NOMO-1 treated with DMSO at 0.1 percent for 48 hours (cell line): ENCODE measurements around the gene CASP4.

Experiments
- DNase-seq: peaks from one replicate; lab custom pipeline; 2025; ENCODE audit not compliant: unreplicated experiment; lab: John Stamatoyannopoulos, UW

The CASP4 gene

DNA sequence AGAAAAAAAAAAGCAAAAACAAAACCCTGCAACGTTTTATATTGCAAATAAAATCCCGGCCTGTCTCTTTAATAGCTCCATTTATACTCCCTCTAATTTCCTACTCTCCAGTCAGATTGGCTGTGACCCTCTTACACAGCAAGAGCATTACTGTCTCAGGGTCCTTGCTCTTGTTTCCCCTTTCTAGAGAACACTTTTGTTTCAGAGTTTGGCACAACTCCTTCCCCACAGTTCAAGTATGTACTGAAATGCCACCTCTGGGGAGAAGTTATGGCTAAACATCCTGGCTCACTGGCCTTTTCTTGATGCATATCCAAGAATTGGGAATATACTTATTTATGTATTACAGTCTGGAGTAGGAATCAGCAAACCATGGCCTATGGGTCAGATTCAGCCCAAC lies 72.7 kb downstream of the CASP4 start:
- no peak for DNase-seq

- DNase-seq: no peak
These were observed 74.5 kb downstream of the CASP4 start for GRCh38 chr11:104893876-104894275.
